ENCODE results near the gene DCHS1. TPM values are rescaled to one million over a fixed set of nuclear protein-coding genes. Genes with fewer than 3 reads are reported as not detected.

Gene DCHS1
- total RNA-seq, 4 donors from 2014 or later: 12.6 to 27.8 (median 20.1) TPM

DNA sequence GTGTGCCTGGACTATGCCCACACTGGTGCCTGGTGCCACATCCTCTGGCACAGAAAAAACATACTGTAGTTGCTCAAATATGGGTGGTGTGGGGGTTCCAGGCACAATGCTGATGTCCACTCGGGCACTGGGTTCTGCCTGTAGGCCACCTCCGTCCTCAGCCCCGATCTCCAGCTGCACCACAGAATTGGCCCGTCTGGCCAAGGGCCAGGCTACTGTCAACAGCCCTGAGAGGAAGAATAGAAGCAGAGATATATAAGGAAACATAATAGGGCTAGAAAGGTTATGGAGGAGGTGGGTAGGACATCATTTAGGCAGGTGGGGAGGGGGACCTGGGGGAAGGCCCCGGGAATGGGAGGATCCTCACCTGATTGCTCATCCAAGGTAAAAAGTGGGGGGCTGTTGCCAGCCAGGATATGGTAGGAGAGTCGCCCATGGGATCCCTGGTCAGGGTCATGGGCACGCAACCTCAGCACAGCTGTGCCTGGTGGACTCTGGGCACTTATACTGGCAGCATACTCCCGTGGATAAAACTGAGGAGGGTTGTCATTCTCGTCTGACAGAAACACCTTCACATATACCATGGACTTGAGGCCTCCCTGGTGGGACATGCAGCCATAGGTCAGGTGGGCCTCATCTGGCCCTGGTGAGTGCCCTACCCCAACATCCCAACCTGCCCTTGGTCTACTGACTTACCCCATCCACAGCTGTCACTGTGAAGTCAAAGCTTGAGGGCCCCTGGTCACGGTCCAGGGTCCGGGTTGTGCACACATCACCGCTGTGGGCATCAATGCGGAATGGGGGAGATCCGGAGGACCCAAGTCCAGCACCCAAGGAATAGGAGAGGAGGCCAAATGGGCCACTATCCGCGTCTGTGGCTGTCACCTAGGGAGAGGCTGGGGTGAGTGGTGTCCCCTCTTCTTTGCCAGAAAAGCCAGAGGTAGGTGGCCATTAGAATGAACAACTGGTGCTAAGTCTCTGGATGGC, 21.9 kb downstream of the DCHS1 start:
- peaks cover 0 to 37% (median 0%) of the 10 kb centered on the region in 3 donors for H3K36me3 ChIP-seq
- WGBS, 2 donors: 94 to 98% methylated on average over 16 of the region's 16 CpGs
- peaks cover 0 to 56% (median 35%) of the 10 kb centered on the region in 4 donors for H3K4me1 ChIP-seq
- TF ChIP-seq, protein P1, sequence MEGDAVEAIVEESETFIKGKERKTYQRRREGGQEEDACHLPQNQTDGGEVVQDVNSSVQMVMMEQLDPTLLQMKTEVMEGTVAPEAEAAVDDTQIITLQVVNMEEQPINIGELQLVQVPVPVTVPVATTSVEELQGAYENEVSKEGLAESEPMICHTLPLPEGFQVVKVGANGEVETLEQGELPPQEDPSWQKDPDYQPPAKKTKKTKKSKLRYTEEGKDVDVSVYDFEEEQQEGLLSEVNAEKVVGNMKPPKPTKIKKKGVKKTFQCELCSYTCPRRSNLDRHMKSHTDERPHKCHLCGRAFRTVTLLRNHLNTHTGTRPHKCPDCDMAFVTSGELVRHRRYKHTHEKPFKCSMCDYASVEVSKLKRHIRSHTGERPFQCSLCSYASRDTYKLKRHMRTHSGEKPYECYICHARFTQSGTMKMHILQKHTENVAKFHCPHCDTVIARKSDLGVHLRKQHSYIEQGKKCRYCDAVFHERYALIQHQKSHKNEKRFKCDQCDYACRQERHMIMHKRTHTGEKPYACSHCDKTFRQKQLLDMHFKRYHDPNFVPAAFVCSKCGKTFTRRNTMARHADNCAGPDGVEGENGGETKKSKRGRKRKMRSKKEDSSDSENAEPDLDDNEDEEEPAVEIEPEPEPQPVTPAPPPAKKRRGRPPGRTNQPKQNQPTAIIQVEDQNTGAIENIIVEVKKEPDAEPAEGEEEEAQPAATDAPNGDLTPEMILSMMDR (IDR thresholded peaks at IDR 0.05): no peak
- TF ChIP-seq EP300 (IDR thresholded peaks at IDR 0.05) (no peak), POLR2A (IDR thresholded peaks at IDR 0.05) (no peak)
- peak overlapping the region in 2 of 4 donors; percentile 26 to 67 for H3K27ac ChIP-seq
- no peak for DNase-seq (ENCODE audit: low spot score in 2 of 2)
- H3K4me3 ChIP-seq: no peak overlapping the region
- H3K9me3 ChIP-seq: no peaks in the 10 kb centered on the region
- peaks cover 0 to 13% of the 10 kb centered on the region in 2 donors for H3K27me3 ChIP-seq

DNA sequence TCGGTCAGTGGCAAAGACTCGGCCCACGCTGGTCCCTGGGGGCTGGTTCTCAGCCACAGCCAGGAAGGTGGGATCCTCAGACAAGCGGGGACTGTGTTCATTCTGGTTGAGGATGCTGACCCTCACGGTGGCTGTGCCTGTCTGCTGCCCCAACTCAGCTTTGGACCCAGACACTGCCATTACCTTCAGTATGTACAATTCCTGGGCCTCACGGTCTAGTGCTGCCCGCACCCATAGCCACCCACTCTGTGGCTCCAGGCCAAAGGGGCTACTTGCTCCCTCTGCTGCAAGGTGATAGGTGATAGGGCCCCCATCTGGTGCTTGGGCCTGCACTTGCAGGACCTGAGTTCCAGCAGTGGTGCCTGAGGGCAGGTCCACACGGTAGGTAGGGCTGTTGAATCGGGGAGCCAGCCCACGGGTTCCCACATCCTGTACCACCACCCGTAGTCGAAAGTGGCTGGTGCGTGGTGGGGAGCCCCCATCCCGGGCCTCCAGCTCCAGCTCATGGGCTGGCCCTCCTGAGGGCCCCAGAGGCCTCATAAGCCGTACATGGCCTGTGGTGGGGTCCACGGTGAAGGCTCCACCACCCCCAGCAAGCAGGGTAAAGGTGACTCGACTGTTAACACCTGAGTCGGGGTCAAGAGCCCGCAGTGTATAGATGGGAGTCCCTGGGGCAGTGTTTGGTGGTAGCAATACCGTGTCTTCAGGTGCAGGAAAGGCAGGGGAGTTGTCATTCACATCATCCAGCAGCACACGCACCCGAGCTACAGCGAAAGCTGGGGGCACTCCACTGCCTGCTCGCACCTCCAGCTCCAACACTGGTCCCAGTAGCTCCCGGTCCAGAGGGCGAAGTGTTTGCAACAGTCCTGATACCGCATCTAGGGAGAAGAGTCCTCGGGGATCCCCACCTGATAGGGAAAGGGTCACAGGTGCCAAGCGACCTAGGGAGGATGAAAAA, 23.2 kb downstream of the DCHS1 start:
- Histone ChIP-seq H3K36me3 (peaks cover 0 to 38% (median 0%) of the 10 kb centered on the region in 3 donors), H3K9me3 (no peaks in the 10 kb centered on the region), H3K4me1 (peaks cover 0 to 43% (median 23%) of the 10 kb centered on the region in 4 donors), H3K27me3 (peaks cover 0 to 13% of the 10 kb centered on the region in 2 donors), H3K4me3 (no peak overlapping the region), H3K27ac (no peak overlapping the region)
- TF ChIP-seq, protein P1 (IDR thresholded peaks at IDR 0.05): no peak
- TF ChIP-seq POLR2A (IDR thresholded peaks at IDR 0.05) (no peak), EP300 (IDR thresholded peaks at IDR 0.05) (no peak)
- no peak for DNase-seq (ENCODE audit: low spot score in 2 of 2)
- 93 to 96% methylated on average over 21 to 24 of the region's 29 CpGs for WGBS, 2 donors

DNA sequence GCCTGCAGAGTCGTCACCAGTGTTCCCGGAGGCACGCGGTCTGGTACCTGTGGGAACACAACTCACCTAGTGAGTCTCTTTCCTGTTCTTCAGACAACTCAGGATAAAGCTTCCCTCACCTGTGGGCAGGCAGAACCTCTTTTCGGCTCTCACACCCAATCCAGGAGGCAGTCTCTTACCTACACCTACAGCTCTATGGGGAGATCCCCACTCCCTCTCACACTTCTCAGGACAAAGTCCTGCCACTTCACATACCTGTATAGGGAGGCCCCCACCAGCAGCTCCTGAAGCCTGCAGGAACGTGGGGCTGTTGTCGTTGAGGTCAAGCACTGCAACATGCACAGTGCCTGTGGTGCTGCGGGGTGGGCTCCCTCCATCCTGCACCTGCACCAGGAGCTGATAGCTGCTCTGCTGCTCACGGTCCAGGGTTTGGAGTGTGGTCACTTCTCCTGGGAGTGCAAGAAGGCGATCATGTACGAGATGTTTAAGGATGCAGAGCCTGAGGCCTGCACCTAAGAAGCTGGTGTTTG, 24.2 kb downstream of the DCHS1 start:
- Histone ChIP-seq H3K27me3 (peaks cover 0 to 13% of the 10 kb centered on the region in 2 donors), H3K4me3 (no peak overlapping the region), H3K4me1 (peaks cover 0 to 34% (median 19%) of the 10 kb centered on the region in 4 donors), H3K9me3 (no peaks in the 10 kb centered on the region), H3K27ac (no peak overlapping the region), H3K36me3 (peaks cover 0 to 48% (median 0%) of the 10 kb centered on the region in 3 donors)
- TF ChIP-seq, protein P1 (IDR thresholded peaks at IDR 0.05): no peak
- TF ChIP-seq POLR2A (IDR thresholded peaks at IDR 0.05) (no peak), EP300 (IDR thresholded peaks at IDR 0.05) (no peak)
- WGBS, 2 donors: 78 to 83% methylated on average over 7 to 11 of the region's 11 CpGs
- no peak for DNase-seq (ENCODE audit: low spot score in 2 of 2)

DNA sequence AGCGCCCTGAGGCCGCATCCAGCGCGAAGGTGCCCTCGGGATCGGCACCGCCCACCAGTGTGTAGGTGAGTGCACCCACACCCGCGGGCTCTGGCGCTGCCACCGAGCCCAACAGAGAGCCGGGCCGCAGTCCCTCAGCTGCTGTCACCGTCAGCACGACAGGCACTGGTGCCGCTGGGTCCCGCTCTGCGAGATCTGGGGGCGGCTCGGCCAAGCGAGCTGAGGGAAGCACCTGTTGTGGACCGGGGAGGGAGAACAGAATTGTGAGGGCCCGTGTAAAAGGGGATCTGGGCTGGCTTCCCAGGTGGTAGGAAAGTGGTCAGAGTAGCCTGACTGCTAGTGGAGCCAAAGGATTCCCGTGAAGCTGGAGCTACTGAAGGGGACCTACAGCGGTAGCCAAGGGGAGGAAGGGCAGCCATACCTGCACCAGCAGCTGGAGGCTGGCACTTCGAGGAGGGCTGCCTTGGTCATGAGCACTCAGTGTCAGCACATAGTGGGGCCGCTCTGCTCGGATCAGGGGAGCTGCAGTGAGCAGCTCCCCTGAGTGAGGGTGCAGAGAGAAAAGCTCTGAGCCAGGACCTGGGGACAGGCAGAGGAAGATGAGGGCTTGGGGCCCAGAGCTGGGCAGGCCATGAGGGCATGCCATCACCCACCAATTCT, 24.8 kb downstream of the DCHS1 start:
- peak overlapping the region in 1 of 4 donors; percentile 4 for H3K4me3 ChIP-seq
- TF ChIP-seq, protein P1 (IDR thresholded peaks at IDR 0.05): no peak
- TF ChIP-seq EP300 (IDR thresholded peaks at IDR 0.05) (no peak), POLR2A (IDR thresholded peaks at IDR 0.05) (no peak)
- H3K27me3 ChIP-seq: peaks cover 0 to 13% of the 10 kb centered on the region in 2 donors
- no peak for DNase-seq (ENCODE audit: low spot score in 2 of 2)
- H3K4me1 ChIP-seq: peaks cover 0 to 27% (median 12%) of the 10 kb centered on the region in 4 donors
- 65 to 73% methylated on average over 16 to 26 of the region's 28 CpGs for WGBS, 2 donors
- H3K36me3 ChIP-seq: peaks cover 0 to 54% (median 0%) of the 10 kb centered on the region in 3 donors
- H3K9me3 ChIP-seq: no peaks in the 10 kb centered on the region
- no peak overlapping the region for H3K27ac ChIP-seq

Data from tibial nerve (tissue), 4 donors.